GM19397 (cell line): Measurements from ENCODE around the gene LIPG.

Source experiments
- ATAC-seq: cut with Tn5 transposase; IDR thresholded peaks from one replicate; pipeline ENCODE4 v1.9.1; 2021; ENCODE audit warnings: mild to moderate bottlenecking, moderate library complexity; ENCODE audit not compliant: unreplicated experiment

The LIPG gene

GRCh38 chr18:49609256-49610021 lies 47.6 kb downstream of the LIPG start:
- ATAC-seq: no peak

GRCh38 chr18:49610022-49610445 lies 48.2 kb downstream of the LIPG start:
- ATAC-seq: no peak

GRCh38 chr18:49611316-49611715 lies 49.5 kb downstream of the LIPG start:
- no peak for ATAC-seq

GRCh38 chr18:49612515-49613033 lies 50.7 kb downstream of the LIPG start:
- peak; percentile 87 for ATAC-seq

GRCh38 chr18:49613141-49613640 lies 51.3 kb downstream of the LIPG start:
- ATAC-seq: no peak

GRCh38 chr18:49613641-49614151 lies 51.8 kb downstream of the LIPG start:
- ATAC-seq: no peak

- no peak for ATAC-seq
Measured at GRCh38 chr18:49616618-49617328, 54.9 kb downstream of the LIPG start.

GRCh38 chr18:49617329-49617695 lies 55.5 kb downstream of the LIPG start:
- ATAC-seq: no peak

GRCh38 chr18:49617865-49618264 lies 56.0 kb downstream of the LIPG start:
- ATAC-seq: no peak

- no peak for ATAC-seq
Measured at GRCh38 chr18:49618742-49619681, 57.2 kb downstream of the LIPG start.

- no peak for ATAC-seq
Measured at GRCh38 chr18:49619801-49620200, 57.9 kb downstream of the LIPG start.

- no peak for ATAC-seq
Measured at GRCh38 chr18:49621301-49621700, 59.4 kb downstream of the LIPG start.

GRCh38 chr18:49621717-49622351 lies 60.0 kb downstream of the LIPG start:
- no peak for ATAC-seq

GRCh38 chr18:49623571-49623970 lies 61.7 kb downstream of the LIPG start:
- ATAC-seq: no peak

- no peak for ATAC-seq
Measured at GRCh38 chr18:49625021-49625691, 63.3 kb downstream of the LIPG start.

GRCh38 chr18:49626842-49627467 lies 65.1 kb downstream of the LIPG start:
- ATAC-seq: no peak

- no peak for ATAC-seq
Measured at GRCh38 chr18:49628119-49628518, 66.3 kb downstream of the LIPG start.

- ATAC-seq: no peak
Measured at GRCh38 chr18:49628881-49629795, 67.3 kb downstream of the LIPG start.
